CD14-positive monocyte (primary cell): ENCODE results near the gene BCL2L1. TPM values are rescaled to one million over a fixed set of nuclear protein-coding genes. Genes with fewer than 3 reads are reported as not detected.
A peak's percentile ranks its signal among the peaks of the same experiment; 100 is the strongest.

ENCODE experiments used
- DNase-seq, 3 donors: peaks; one replicate each; pipeline ENCODE4 v3.0.0-alpha.2; 2011 to 2022
- H2AFZ ChIP-seq: 2 replicates; pipeline ENCODE4 v1.6.0; 2012; ENCODE audit warnings: mild to moderate bottlenecking, low read depth, low read length, inconsistent platforms; ENCODE audit not compliant: insufficient read depth, poor library complexity, severe bottlenecking
- H3K27ac ChIP-seq, 2 donors: 1 replicate in 1 of 2; 2 replicates in 1 of 2; pipeline ENCODE4 v1.5.1; 2012 to 2013; ENCODE audit warnings: low read length in 2 of 2, control low read depth in 1 of 2, inconsistent platforms in 1 of 2, low read depth in 1 of 2, mild to moderate bottlenecking in 1 of 2
- H3K27me3 ChIP-seq, 2 donors: one replicate each; pipeline versions ENCODE4 v1.6.0 to v1.6.1; 2011 to 2013; ENCODE audit warnings: low read length in 2 of 2; ENCODE audit not compliant: control insufficient read depth in 2 of 2, insufficient read depth in 2 of 2
- H3K36me3 ChIP-seq, 2 donors: replicated peaks in 1 of 2; 1 replicate in 1 of 2; 2 replicates in 1 of 2; pipeline versions ENCODE4 v1.5.1 to v1.6.1; 2012 to 2013; ENCODE audit warnings: low read length in 2 of 2, control low read depth in 1 of 2, inconsistent platforms in 1 of 2, mild to moderate bottlenecking in 1 of 2; ENCODE audit not compliant: insufficient read depth in 2 of 2, control insufficient read depth in 1 of 2
- H3K4me1 ChIP-seq, 2 donors: 1 replicate in 1 of 2; 2 replicates in 1 of 2; pipeline versions ENCODE4 v1.5.1 to v1.6.1; 2012 to 2013; ENCODE audit warnings: low read length in 2 of 2, control low read depth in 1 of 2, inconsistent platforms in 1 of 2, mild to moderate bottlenecking in 1 of 2, moderate library complexity in 1 of 2; ENCODE audit not compliant: insufficient read depth in 2 of 2, control insufficient read depth in 1 of 2
- H3K4me2 ChIP-seq: replicated peaks from 2 replicates; pipeline ENCODE3; 2012; ENCODE audit warnings: low read length, moderate library complexity, mild to moderate bottlenecking; ENCODE audit not compliant: poor library complexity, severe bottlenecking; ENCODE audit errors: extremely low read depth
- H3K4me3 ChIP-seq, 3 experiments: fragments of 200-600 bp in 1 of 3; sonication (generic) in 1 of 3; replicated peaks in 1 of 3; 1 replicate in 2 of 3; 2 replicates in 1 of 3; pipeline ENCODE4 v1.5.1; 2011 to 2013; ENCODE audit warnings: low read length in 3 of 3, mild to moderate bottlenecking in 3 of 3, control low read depth in 2 of 3, low read depth in 2 of 3, inconsistent platforms in 1 of 3, moderate library complexity in 1 of 3
- H3K79me2 ChIP-seq: 2 replicates; pipeline ENCODE4 v1.6.0; 2012; ENCODE audit warnings: mild to moderate bottlenecking, control low read depth, inconsistent platforms, low read length, moderate library complexity; ENCODE audit not compliant: insufficient read depth
- H3K9ac ChIP-seq: 2 replicates; pipeline ENCODE4 v1.6.0; 2017; ENCODE audit warnings: low read length, mild to moderate bottlenecking; ENCODE audit not compliant: insufficient read depth, poor library complexity, severe bottlenecking
- H3K9me3 ChIP-seq, 2 donors: replicated peaks in 1 of 2; 1 replicate in 1 of 2; 2 replicates in 1 of 2; pipeline versions ENCODE4 v1.5.1 to v1.6.1; 2012 to 2013; ENCODE audit warnings: low read length in 2 of 2, control low read depth in 1 of 2; ENCODE audit not compliant: control insufficient read depth in 1 of 2, insufficient read depth in 1 of 2
- H4K20me1 ChIP-seq: 2 replicates; pipeline ENCODE4 v1.6.0; 2012; ENCODE audit warnings: mild to moderate bottlenecking, low read length, control low read depth, moderate library complexity; ENCODE audit not compliant: insufficient read depth
- H3K27ac Mint-ChIP-seq, 7 donors: one replicate each; pipeline ENCODE4 v1.8.0; 2020; ENCODE audit warnings: mild to moderate bottlenecking in 7 of 7, mixed read lengths in 7 of 7, moderate library complexity in 6 of 7, inconsistent platforms in 2 of 7
- H3K27me3 Mint-ChIP-seq, 3 donors: one replicate each; pipeline ENCODE4 v1.8.0; 2021 to 2022; ENCODE audit warnings: low read depth in 3 of 3, mild to moderate bottlenecking in 3 of 3, mixed read lengths in 3 of 3, moderate library complexity in 3 of 3, inconsistent platforms in 1 of 3
- H3K36me3 Mint-ChIP-seq, 2 donors: one replicate each; pipeline ENCODE4 v1.8.0; 2020; ENCODE audit warnings: mixed read lengths in 2 of 2, inconsistent platforms in 1 of 2, mild to moderate bottlenecking in 1 of 2
- H3K4me1 Mint-ChIP-seq: one replicate; pipeline ENCODE4 v1.8.0; 2020; ENCODE audit warnings: mild to moderate bottlenecking, mixed read lengths
- H3K4me3 Mint-ChIP-seq, 2 donors: one replicate each; pipeline ENCODE4 v1.8.0; 2020; ENCODE audit warnings: mild to moderate bottlenecking in 2 of 2, mixed read lengths in 2 of 2, moderate library complexity in 1 of 2
- H3K9me3 Mint-ChIP-seq, 7 donors: one replicate each; pipeline ENCODE4 v1.8.0; 2020 to 2022; ENCODE audit warnings: mixed read lengths in 7 of 7, mild to moderate bottlenecking in 6 of 7, moderate library complexity in 6 of 7, inconsistent platforms in 2 of 7
- WGBS: methylation state at CpG from one replicate; pipeline ENCODE4 v1.1.5; 2013; ENCODE audit warnings: missing lambda C conversion rate; ENCODE audit not compliant: insufficient coverage; 5-methylcytosine and 5-hydroxymethylcytosine counted together
- intact Hi-C, 2 donors: fragments of 100-400 bp; cut with micrococcal nuclease; formaldehyde crosslinking; loops; one replicate each; pipeline versions ENCODE4 v1.15.0 to v1.15.1; 2023
- polyA plus RNA-seq, 3 donors: library from polyadenylated mRNA; depleted of rRNA in 1 of 3; unstranded in 2 of 3; stranded (reverse) in 1 of 3; fragments of 300-500 nt in 2 of 3; fragments of >200 nt in 1 of 3; fragmentation: Illumina TruSeq in 2 of 3; gene quantifications; 1 replicate in 2 of 3; 2 replicates in 1 of 3; pipeline ENCODE4 v1.2.3, GENCODE V29; 2012 to 2021
- TF ChIP-seq, protein P1 (sequence below): fragments of 200-600 bp; IDR thresholded peaks from one replicate; pipeline ENCODE4 v1.8.0; 2022; ENCODE audit warnings: antibody characterized with exemption, mild to moderate bottlenecking

Gene BCL2L1
- polyA plus RNA-seq, 3 donors = 12.4 to 16.8 (median 14.3) TPM

GRCh38 chr20:31723319-31724078, 831 bp upstream of the BCL2L1 start:
- intact Hi-C loops = loop anchor here (2.0 to 5.0 kb wide), 4 partner anchors 27 to 161 kb away; no protein-coding TSS in a partner anchor
- Histone ChIP-seq H3K27ac (peak overlapping the region; percentile 91 to 99), H3K4me1 (peaks cover 45 to 59% of the 10 kb centered on the region in 2 donors), H3K9me3 (no peaks in the 10 kb centered on the region), H3K4me2 (peak overlapping the region; percentile 86), H3K9ac (peak overlapping the region; percentile 99), H2AFZ (peak overlapping the region; percentile 98), H4K20me1 (peaks cover 29% of the 10 kb centered on the region), H3K4me3 (peak overlapping the region; percentile 77 to 98 (median 81)), H3K36me3 (peaks cover 23 to 32% of the 10 kb centered on the region in 2 donors), H3K79me2 (peaks cover 46% of the 10 kb centered on the region), H3K27me3 (no peaks in the 10 kb centered on the region)
- no peaks in the 10 kb centered on the region for H3K9me3 Mint-ChIP-seq
- peak overlapping the region; percentile 96 for H3K4me3 Mint-ChIP-seq
- peaks cover 30 to 35% of the 10 kb centered on the region in 2 donors for H3K36me3 Mint-ChIP-seq
- H3K27ac Mint-ChIP-seq = peak overlapping the region; percentile 90 to 98 (median 94)
- TF ChIP-seq, protein P1, sequence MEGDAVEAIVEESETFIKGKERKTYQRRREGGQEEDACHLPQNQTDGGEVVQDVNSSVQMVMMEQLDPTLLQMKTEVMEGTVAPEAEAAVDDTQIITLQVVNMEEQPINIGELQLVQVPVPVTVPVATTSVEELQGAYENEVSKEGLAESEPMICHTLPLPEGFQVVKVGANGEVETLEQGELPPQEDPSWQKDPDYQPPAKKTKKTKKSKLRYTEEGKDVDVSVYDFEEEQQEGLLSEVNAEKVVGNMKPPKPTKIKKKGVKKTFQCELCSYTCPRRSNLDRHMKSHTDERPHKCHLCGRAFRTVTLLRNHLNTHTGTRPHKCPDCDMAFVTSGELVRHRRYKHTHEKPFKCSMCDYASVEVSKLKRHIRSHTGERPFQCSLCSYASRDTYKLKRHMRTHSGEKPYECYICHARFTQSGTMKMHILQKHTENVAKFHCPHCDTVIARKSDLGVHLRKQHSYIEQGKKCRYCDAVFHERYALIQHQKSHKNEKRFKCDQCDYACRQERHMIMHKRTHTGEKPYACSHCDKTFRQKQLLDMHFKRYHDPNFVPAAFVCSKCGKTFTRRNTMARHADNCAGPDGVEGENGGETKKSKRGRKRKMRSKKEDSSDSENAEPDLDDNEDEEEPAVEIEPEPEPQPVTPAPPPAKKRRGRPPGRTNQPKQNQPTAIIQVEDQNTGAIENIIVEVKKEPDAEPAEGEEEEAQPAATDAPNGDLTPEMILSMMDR = peak; percentile 89
- WGBS = under 1% methylated on average over 72 of the region's 77 CpGs
- peaks cover 0 to 2% (median 0%) of the 10 kb centered on the region in 3 donors for H3K27me3 Mint-ChIP-seq
- DNase-seq = peak; percentile 93 to 98 (median 97)
- H3K4me1 Mint-ChIP-seq = peaks cover 61% of the 10 kb centered on the region

GRCh38 chr20:31723069-31723318, 326 bp upstream of the BCL2L1 start:
- peaks cover 59% of the 10 kb centered on the region for H3K4me1 Mint-ChIP-seq
- H3K36me3 Mint-ChIP-seq = peaks cover 31 to 40% of the 10 kb centered on the region in 2 donors
- peak overlapping the region; percentile 99 for H3K9ac ChIP-seq
- H3K4me3 ChIP-seq = peak overlapping the region; percentile 77 to 98 (median 81)
- peak overlapping the region; percentile 98 for H2AFZ ChIP-seq
- peak overlapping the region; percentile 86 for H3K4me2 ChIP-seq
- H3K4me1 ChIP-seq = peaks cover 45 to 55% of the 10 kb centered on the region in 2 donors
- intact Hi-C loops = loop anchor here (2.0 to 5.0 kb wide), 4 partner anchors 26 to 161 kb away; no protein-coding TSS in a partner anchor
- peaks cover 32% of the 10 kb centered on the region for H4K20me1 ChIP-seq
- H3K9me3 Mint-ChIP-seq = no peaks in the 10 kb centered on the region
- H3K79me2 ChIP-seq = peaks cover 52% of the 10 kb centered on the region
- peaks cover 26 to 37% of the 10 kb centered on the region in 2 donors for H3K36me3 ChIP-seq
- DNase-seq = peak in 2 of 3 donors; percentile 36 to 48
- H3K27me3 Mint-ChIP-seq = peaks cover 0 to 2% (median 0%) of the 10 kb centered on the region in 3 donors
- H3K27ac Mint-ChIP-seq = peak overlapping the region; percentile 90 to 98 (median 94)
- TF ChIP-seq, protein P1 = no peak
- 0% methylated on average over 10 of the region's 10 CpGs for WGBS
- peak overlapping the region; percentile 91 to 99 for H3K27ac ChIP-seq
- H3K4me3 Mint-ChIP-seq = peak overlapping the region; percentile 96
- no peaks in the 10 kb centered on the region for H3K27me3 ChIP-seq
- H3K9me3 ChIP-seq = no peaks in the 10 kb centered on the region
